ENCODE measurements around the gene MBP. TPM values are rescaled to one million over a fixed set of nuclear protein-coding genes. Genes with fewer than 3 reads are reported as not detected.

MBP gene
- total RNA-seq, 4 donors from 2014 or later, result 44.0 to 68.0 (median 60.2) TPM

DNA sequence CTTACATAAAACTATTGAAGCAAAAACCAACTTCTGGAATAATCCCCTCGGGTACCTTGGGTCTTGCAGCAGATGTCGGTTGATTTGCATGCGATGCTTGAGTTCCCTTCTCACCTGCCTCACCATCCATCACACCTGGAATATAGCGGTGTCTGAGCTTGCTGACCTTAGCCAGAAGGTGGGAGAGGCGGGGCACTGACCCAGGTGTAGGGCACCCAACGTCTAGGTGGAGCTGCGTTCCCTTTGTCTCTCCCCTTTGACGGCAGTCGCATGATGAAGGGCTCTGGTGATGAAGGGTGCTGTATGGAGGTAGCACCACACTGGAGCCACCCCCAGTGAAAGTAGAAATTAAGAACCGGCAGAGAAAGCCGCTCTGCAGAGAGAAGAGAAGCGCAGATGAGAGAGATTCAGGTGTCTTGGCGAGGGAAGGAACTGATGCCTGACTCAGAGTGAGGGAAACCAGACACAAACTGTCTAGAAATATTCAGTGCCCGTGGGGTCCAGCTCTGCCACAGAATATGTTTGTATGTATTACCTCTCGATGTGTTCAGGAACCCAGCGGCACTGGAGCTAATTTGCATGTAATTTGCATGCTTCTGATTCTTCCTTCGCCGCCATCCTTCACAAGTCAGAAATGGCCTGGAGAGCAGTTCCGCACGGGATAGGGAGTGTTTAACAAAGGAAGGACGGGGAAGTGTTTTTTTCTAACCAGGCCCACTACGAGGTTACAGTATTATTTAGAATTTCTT is 19.4 kb upstream of the MBP start:
- TF ChIP-seq, protein P1, sequence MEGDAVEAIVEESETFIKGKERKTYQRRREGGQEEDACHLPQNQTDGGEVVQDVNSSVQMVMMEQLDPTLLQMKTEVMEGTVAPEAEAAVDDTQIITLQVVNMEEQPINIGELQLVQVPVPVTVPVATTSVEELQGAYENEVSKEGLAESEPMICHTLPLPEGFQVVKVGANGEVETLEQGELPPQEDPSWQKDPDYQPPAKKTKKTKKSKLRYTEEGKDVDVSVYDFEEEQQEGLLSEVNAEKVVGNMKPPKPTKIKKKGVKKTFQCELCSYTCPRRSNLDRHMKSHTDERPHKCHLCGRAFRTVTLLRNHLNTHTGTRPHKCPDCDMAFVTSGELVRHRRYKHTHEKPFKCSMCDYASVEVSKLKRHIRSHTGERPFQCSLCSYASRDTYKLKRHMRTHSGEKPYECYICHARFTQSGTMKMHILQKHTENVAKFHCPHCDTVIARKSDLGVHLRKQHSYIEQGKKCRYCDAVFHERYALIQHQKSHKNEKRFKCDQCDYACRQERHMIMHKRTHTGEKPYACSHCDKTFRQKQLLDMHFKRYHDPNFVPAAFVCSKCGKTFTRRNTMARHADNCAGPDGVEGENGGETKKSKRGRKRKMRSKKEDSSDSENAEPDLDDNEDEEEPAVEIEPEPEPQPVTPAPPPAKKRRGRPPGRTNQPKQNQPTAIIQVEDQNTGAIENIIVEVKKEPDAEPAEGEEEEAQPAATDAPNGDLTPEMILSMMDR (IDR thresholded peaks at IDR 0.05), result no peak
- TF ChIP-seq POLR2A (IDR thresholded peaks at IDR 0.05), result no peak
- H3K27me3 ChIP-seq, result no peaks in the 10 kb centered on the region
- no peaks in the 10 kb centered on the region for H3K4me1 ChIP-seq
- no peak for DNase-seq
- no peaks in the 10 kb centered on the region for H3K9me3 ChIP-seq
- H3K36me3 ChIP-seq, result no peaks in the 10 kb centered on the region
- WGBS, 2 donors, result 90% methylated on average over 22 of the region's 22 CpGs
- intact Hi-C loops (cut with DNase I), result no loop called here
- no peak overlapping the region for H3K27ac ChIP-seq
- H3K4me3 ChIP-seq (replicated peaks in 1 of 3), result no peak overlapping the region

DNA sequence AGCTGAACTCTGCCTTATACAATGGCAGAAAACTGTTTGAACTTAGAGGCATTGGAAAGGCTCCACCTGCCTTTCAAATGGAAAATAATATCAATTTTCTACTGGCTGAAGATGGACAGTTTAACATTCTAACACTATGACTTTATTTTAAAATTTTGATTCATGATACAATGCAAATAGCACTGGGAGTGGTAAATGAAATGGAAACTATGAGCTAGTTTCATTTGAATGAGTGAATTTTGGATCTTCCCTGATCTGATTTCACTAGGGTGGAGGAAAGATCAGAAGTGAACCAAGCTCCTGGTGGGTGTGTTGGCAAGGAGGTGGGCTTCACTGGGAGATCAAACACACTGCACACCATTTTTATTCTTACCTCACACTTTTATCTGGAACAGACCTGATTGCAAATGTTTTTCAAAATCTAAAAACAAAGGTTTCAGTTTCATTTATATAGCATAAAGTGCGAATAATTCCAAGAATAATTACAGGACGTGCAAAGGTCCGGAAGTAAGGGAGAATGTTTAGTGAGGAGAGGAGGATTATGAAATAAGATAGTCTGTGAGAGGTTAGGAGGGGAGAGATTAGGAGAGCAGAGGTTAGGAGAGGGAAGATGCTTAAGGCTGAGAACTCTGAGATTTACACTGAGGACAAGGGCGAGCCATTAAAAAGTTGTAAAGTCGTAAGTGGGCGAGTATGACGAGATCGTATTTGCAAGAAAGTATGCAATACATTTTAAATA is 18.6 kb upstream of the MBP start:
- TF ChIP-seq, protein P1 (IDR thresholded peaks at IDR 0.05), result no peak
- TF ChIP-seq POLR2A (IDR thresholded peaks at IDR 0.05), result no peak
- H3K4me1 ChIP-seq, result no peaks in the 10 kb centered on the region
- H3K27ac ChIP-seq, result no peak overlapping the region
- no peak overlapping the region for H3K4me3 ChIP-seq (replicated peaks in 1 of 3)
- 90 to 91% methylated on average over 8 of the region's 8 CpGs for WGBS, 2 donors
- intact Hi-C loops (cut with DNase I), result no loop called here
- no peaks in the 10 kb centered on the region for H3K9me3 ChIP-seq
- no peak for DNase-seq
- H3K36me3 ChIP-seq, result no peaks in the 10 kb centered on the region
- no peaks in the 10 kb centered on the region for H3K27me3 ChIP-seq

DNA sequence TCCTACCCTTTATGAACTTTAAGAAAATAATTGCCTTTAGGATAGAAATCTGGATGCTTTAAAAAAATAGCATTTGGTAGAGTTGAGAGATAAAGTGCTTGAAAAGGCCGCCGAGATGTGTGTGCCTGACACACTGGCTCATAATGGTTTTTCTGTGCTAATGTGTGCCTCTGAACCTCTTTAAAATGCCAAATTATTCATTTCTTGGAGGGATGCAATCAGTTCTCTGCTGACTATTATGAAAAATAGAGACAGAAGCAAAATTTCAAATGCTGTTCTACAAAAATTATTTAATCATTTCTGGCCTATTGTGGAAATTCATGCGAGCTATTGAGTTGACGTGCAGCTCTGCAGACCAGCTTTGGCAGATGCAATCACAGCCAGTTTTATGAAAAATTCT is 18.0 kb upstream of the MBP start:
- DNase-seq, result no peak
- 81 to 89% methylated on average over 4 of the region's 4 CpGs for WGBS, 2 donors
- H3K9me3 ChIP-seq, result no peaks in the 10 kb centered on the region
- intact Hi-C loops (cut with DNase I), result no loop called here
- H3K4me3 ChIP-seq (replicated peaks in 1 of 3), result no peak overlapping the region
- no peaks in the 10 kb centered on the region for H3K27me3 ChIP-seq
- no peaks in the 10 kb centered on the region for H3K4me1 ChIP-seq
- no peak overlapping the region for H3K27ac ChIP-seq
- H3K36me3 ChIP-seq, result no peaks in the 10 kb centered on the region
- TF ChIP-seq, protein P1 (IDR thresholded peaks at IDR 0.05), result no peak
- no peak for TF ChIP-seq POLR2A (IDR thresholded peaks at IDR 0.05)

DNA sequence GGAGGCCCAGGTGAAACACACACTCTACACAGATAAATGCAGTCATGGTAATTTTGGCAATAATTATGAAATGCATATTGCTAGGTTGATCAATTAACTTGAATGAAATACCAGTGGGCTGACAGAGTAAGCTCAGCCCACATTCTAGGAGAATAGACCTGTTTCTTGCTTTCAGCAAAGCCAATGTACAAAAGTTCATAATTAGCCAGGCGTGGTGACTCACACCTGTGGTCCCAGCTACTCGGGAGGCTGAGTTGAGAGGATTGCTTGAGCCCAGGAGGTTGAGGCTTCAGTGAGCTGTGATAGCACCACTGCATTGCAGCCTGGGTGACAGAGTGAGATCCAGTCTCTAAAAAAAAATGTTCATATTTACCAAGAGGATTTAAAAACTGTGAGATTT is 15.7 kb upstream of the MBP start:
- 92 to 98% methylated on average over 2 of the region's 2 CpGs for WGBS, 2 donors
- no peaks in the 10 kb centered on the region for H3K9me3 ChIP-seq
- H3K36me3 ChIP-seq, result no peaks in the 10 kb centered on the region
- no peaks in the 10 kb centered on the region for H3K27me3 ChIP-seq
- no peak overlapping the region for H3K4me3 ChIP-seq (replicated peaks in 1 of 3)
- intact Hi-C loops (cut with DNase I), result no loop called here
- TF ChIP-seq, protein P1 (IDR thresholded peaks at IDR 0.05), result no peak
- no peak for TF ChIP-seq POLR2A (IDR thresholded peaks at IDR 0.05)
- DNase-seq, result no peak
- no peaks in the 10 kb centered on the region for H3K4me1 ChIP-seq
- no peak overlapping the region for H3K27ac ChIP-seq

DNA sequence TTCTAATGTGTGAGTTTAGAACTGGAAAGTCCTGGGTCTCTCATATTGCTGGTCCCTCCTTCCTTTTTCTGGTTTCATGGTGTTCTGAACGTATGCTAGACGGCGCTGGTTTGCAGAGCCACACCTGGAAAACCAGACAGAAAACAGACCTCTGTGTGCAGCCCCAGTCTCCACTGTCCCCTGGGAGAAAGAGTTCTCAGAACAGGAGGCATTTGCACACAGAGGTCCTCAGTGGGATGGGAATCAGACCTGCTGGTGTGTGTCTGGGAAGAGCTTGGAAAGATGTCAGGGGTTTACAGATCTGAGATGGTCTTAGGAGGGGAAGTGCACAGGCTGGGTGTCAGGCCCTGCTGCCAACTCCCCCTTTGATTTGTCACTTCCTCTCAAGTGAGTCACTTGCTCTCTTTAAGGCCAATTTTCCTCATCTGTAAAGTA is 14.9 kb upstream of the MBP start:
- no peak overlapping the region for H3K4me3 ChIP-seq (replicated peaks in 1 of 3)
- TF ChIP-seq, protein P1 (IDR thresholded peaks at IDR 0.05), result no peak
- TF ChIP-seq POLR2A (IDR thresholded peaks at IDR 0.05), result no peak
- DNase-seq, result no peak
- no peaks in the 10 kb centered on the region for H3K4me1 ChIP-seq
- no peaks in the 10 kb centered on the region for H3K27me3 ChIP-seq
- WGBS, 2 donors, result 82 to 91% methylated on average over 3 of the region's 3 CpGs
- intact Hi-C loops (cut with DNase I), result no loop called here
- H3K27ac ChIP-seq, result no peak overlapping the region
- H3K9me3 ChIP-seq, result no peaks in the 10 kb centered on the region
- no peaks in the 10 kb centered on the region for H3K36me3 ChIP-seq

Data from thyroid gland (tissue), 4 donors.